ENCODE results near the gene SLC30A10.
A peak's percentile ranks its signal among the peaks of the same experiment; 100 is the strongest.
"Not testable (repeated sequence)": the region's sequence is repeated elsewhere in the genome, so short reads cannot be mapped to it uniquely, and the experiment has no call there.

Gene SLC30A10

GRCh38 chr1:219927956-219928790, at the start of gene SLC30A10:
Gene SLC30A10, minus strand, starts transcription at chr1:219928557. Its CDS starts 117 bp downstream, at chr1:219928440.
- peak; percentile 24 for DNase-seq (ENCODE audit: low spot score)

GRCh38 chr1:219973213-219973612, 44.9 kb upstream of the SLC30A10 start:
- no peak for DNase-seq (ENCODE audit: low spot score)

GRCh38 chr1:219967361-219967760, 39.0 kb upstream of the SLC30A10 start:
- DNase-seq (ENCODE audit: low spot score), result no peak

DNA sequence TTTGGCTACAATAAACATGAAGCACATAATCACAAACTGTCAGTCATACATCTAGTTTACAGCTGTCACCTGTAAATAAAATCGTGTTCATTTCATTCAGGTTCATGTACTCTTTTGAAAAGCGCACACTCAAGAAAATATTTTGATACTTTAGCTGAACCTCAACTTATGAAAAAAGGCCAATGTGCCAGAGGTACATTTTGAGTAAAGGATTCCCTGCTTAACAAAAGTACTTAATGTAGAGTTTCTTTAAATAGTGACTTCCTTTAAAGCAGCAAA, 37.7 kb upstream of the SLC30A10 start:
- DNase-seq (ENCODE audit: low spot score), result no peak

DNA sequence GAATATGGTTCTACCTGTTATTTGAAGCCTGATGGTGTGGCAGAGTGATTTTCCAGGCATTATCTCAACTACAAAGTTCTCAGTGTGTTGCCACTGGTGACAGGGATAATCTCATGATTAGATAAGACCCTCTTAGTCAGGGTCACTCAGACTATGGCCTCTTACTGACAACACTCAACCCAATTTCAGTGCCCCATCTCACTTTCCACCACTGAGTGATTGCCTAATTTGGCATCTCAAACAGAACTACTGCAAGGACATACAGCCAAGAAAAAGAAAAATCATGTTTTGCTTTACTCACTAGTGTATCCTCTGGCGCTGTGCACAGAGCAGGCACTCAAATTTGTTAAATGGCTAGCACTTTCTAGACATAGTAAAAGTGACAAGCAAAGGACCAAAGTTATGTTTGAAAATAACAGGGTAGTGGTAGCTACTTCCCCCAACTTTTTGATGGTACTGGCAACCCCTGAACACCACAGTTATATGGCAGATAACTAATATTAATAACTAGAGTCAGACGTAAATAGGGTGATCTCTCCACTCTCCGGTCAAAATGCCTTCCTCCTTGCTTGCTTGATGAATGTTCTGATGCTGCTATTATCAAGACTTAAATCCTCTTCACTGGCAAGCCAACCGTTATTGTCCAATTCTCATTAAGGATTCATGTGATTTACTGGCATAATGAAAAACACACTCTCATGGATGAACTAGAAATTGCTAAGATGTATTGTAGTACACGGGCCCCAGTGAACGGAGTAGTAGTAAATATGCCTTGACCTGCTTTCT, 37.1 kb upstream of the SLC30A10 start:
- DNase-seq (ENCODE audit: low spot score), result no peak

DNA sequence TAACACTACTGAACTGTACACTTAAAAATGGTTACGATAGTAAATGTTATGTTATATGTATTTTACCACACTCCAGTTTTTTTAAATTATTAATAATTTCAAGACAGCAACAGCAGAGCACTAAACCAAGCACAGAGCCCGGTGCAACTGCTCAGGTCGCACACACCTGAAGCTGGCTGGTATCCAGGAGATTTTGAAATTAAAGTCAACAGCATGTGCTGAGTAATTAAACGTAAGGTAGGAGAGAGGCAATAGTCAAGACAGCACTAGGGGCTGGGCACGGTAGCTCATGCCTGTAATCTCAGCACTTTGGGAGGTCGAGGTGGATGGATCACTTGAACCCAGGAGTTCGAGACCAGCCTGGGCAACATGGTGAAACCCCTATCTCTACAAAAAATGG, 35.1 kb upstream of the SLC30A10 start:
- DNase-seq (ENCODE audit: low spot score), result no peak

GRCh38 chr1:219961684-219962083, 33.3 kb upstream of the SLC30A10 start:
- no peak for DNase-seq (ENCODE audit: low spot score)

GRCh38 chr1:219959540-219960203, 31.3 kb upstream of the SLC30A10 start:
- no peak for DNase-seq (ENCODE audit: low spot score)

DNA sequence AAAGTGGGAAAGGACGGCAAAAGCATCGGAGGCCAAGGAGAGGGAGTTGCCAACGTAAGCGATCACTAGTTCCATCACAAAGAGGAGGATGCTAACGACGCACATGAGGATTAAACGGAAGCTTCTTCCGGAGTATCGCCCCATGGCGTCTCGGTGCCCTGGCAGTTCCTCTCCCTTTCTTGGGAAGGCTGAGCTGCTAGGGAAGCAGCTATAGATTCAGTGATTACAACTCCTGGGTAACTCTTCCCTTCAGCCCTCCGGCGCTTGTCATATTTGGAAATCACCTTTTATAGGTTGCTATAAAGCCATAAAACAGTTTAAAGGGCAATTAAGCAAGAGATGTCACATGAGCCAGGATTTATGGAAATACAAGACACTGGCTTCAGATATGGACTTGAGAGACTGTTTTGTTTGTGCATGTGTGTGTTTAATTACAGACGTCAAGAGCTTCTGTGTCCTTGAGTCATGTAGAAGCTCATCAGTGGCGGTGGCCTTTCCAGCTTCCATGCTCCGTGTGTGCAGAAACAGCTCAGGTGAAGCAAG, 30.6 kb upstream of the SLC30A10 start:
- no peak for DNase-seq (ENCODE audit: low spot score)

GRCh38 chr1:219954736-219955421, 26.5 kb upstream of the SLC30A10 start:
- no peak for DNase-seq (ENCODE audit: low spot score)

GRCh38 chr1:219954052-219954451, 25.7 kb upstream of the SLC30A10 start:
- no peak for DNase-seq (ENCODE audit: low spot score)

DNA sequence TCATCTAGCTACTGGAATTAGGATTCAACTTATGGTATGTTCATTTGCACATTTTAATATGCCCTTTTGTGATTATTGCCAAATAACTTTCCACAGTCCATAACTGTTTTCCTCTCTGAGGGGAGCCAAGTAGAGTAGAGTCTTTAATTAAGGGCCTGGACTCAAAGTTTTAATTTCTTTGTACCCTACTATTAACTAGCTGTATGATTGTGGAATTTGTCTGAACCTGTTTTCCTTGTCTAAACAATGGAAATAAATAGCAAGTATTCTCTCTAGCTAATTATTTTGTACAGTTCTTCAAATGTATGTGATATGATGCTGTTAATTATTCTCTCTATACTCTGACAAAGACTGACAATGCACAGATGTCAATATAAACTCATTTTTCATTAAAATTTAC, 24.0 kb upstream of the SLC30A10 start:
- DNase-seq (ENCODE audit: low spot score), result no peak

DNA sequence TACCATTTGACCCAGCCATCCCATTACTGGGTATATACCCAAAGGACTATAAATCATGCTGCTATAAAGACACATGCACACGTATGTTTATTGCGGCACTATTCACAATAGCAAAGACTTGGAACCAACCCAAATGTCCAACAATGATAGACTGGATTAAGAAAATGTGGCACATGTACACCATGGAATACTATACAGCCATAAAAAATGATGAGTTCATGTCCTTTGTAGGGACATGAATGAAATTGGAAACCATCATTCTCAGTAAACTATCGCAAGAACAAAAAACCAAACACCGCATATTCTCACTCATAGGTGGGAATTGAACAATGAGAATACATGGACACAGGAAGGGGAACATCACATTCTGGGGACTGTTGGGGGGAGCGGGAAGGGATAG, 20.9 kb upstream of the SLC30A10 start:
- DNase-seq (ENCODE audit: low spot score), result not testable (repeated sequence)

GRCh38 chr1:219948766-219949165, 20.4 kb upstream of the SLC30A10 start:
- not testable (repeated sequence) for DNase-seq (ENCODE audit: low spot score)

- no peak for DNase-seq (ENCODE audit: low spot score)
These were observed 17.4 kb upstream of the SLC30A10 start for GRCh38 chr1:219945795-219946194.

GRCh38 chr1:219941179-219942118, 13.1 kb upstream of the SLC30A10 start:
- DNase-seq (ENCODE audit: low spot score), result no peak

GRCh38 chr1:219940707-219941106, 12.3 kb upstream of the SLC30A10 start:
- DNase-seq (ENCODE audit: low spot score), result no peak

GRCh38 chr1:219938706-219939105, 10.3 kb upstream of the SLC30A10 start:
- no peak for DNase-seq (ENCODE audit: low spot score)

- not testable (repeated sequence) for DNase-seq (ENCODE audit: low spot score)
These were observed 5.4 kb upstream of the SLC30A10 start for GRCh38 chr1:219933763-219934162.

- DNase-seq (ENCODE audit: low spot score), result no peak
These were observed 2.7 kb upstream of the SLC30A10 start for GRCh38 chr1:219931033-219931432.

DNA sequence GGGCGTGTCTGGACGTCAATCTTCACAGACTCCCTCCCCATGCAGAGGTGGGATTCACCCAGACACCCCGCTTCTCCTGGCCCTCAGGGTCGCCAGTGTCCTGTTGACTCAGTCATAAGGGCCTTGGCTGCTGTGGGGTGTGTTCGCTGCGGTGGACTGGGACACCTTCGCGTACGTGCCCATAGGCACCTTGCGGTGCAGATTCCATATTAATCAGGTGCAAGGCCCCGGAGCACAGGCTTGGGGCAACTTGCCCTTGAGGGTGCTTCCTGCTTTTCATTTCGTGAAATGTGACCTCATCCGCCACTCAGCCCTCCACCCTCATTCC, 398 bp upstream of the SLC30A10 start:
- no peak for DNase-seq (ENCODE audit: low spot score)

Data from hepatic stellate cell (primary cell).